Kidney (tissue), 14 donors: ENCODE results near the gene SHC4. TPM values are rescaled to one million over a fixed set of nuclear protein-coding genes. Genes with fewer than 3 reads are reported as not detected.

Source experiments
- DNase-seq, 5 donors: peaks; one replicate each; pipeline ENCODE4 v3.0.0-alpha.2; 2013 to 2020
- FAIRE-seq: peaks from 2 replicates; lab custom pipeline; 2012; peaks lifted over from hg19 to GRCh38; lab: Jason Lieb, UNC
- H3K27ac ChIP-seq, 2 donors: one replicate each; pipeline ENCODE4 v1.7.0; 2013; ENCODE audit warnings: low read depth in 2 of 2, low read length in 2 of 2, inconsistent platforms in 1 of 2
- H3K27me3 ChIP-seq: one replicate; pipeline ENCODE4 v1.7.1; 2013; ENCODE audit warnings: low read length, inconsistent platforms; ENCODE audit not compliant: control insufficient read depth, insufficient read depth
- H3K36me3 ChIP-seq, 3 donors: one replicate each; pipeline versions ENCODE4 v1.7.0 to v1.7.1; 2013; ENCODE audit warnings: low read length in 3 of 3, control low read depth in 1 of 3, inconsistent platforms in 1 of 3; ENCODE audit not compliant: insufficient read depth in 3 of 3, control insufficient read depth in 2 of 3
- H3K4me1 ChIP-seq, 3 donors: one replicate each; pipeline versions ENCODE4 v1.7.0 to v1.7.1; 2013; ENCODE audit warnings: low read length in 3 of 3, inconsistent platforms in 1 of 3, low read depth in 1 of 3; ENCODE audit not compliant: control insufficient read depth in 2 of 3, insufficient read depth in 2 of 3
- H3K4me3 ChIP-seq, 3 donors: one replicate each; pipeline versions ENCODE4 v1.7.0 to v1.8.1; 2013; ENCODE audit warnings: low read length in 3 of 3, control low read depth in 1 of 3, inconsistent platforms in 1 of 3
- H3K9ac ChIP-seq, 3 donors: one replicate each; pipeline versions ENCODE4 v1.7.0 to v1.7.1; 2013; ENCODE audit warnings: low read length in 3 of 3, control low read depth in 1 of 3, inconsistent platforms in 1 of 3
- H3K9me3 ChIP-seq, 3 donors: one replicate each; pipeline versions ENCODE4 v1.7.0 to v1.7.1; 2013; ENCODE audit warnings: low read length in 3 of 3, control low read depth in 1 of 3, inconsistent platforms in 1 of 3; ENCODE audit not compliant: control insufficient read depth in 2 of 3, insufficient read depth in 1 of 3
- intact Hi-C: fragments of 100-400 bp; cut with DNase I; formaldehyde crosslinking; loops from one replicate; pipeline ENCODE4 v1.11.1; 2022
- polyA plus RNA-seq: library from polyadenylated mRNA; stranded (reverse); fragments of 350-450 nt; fragmentation: Illumina TruSeq; extraction: RNeasy Lipid Tissue Mini Kit (QIAGEN cat#74804); gene quantifications from one replicate; pipeline ENCODE4 v1.2.3, GENCODE V29; 2014; ENCODE audit warnings: low read depth, low replicate concordance; ENCODE audit not compliant: insufficient read depth
- total RNA-seq: library from RNA; stranded (reverse); fragmentation: NEBNext Ultra II Directional; extraction: Animal tissue kit (Norgen Biotek cat#: 25700); gene quantifications from one replicate; pipeline ENCODE4 v1.2.1, GENCODE V29; 2021
- TF ChIP-seq, protein P1 (sequence below): IDR thresholded peaks from 3 replicates; pipeline ENCODE4 v1.5.1; 2012; ENCODE audit warnings: mild to moderate bottlenecking, moderate library complexity, borderline replicate concordance; ENCODE audit not compliant: insufficient read depth; ENCODE audit errors: extremely low read depth
- donor health status: control.
- donor health status: control.
- donor health status: control.
- donor health status: control.
- donor health status: control.
- donor health status: DM: yes; HTN: yes; CAD: no.
- donor health status: Normal renal cell carcinoma (clear cell type).

The SHC4 gene
- total and polyA plus RNA-seq, 2 donors from 2014 or later, result 0.47 to 0.50 TPM

DNA sequence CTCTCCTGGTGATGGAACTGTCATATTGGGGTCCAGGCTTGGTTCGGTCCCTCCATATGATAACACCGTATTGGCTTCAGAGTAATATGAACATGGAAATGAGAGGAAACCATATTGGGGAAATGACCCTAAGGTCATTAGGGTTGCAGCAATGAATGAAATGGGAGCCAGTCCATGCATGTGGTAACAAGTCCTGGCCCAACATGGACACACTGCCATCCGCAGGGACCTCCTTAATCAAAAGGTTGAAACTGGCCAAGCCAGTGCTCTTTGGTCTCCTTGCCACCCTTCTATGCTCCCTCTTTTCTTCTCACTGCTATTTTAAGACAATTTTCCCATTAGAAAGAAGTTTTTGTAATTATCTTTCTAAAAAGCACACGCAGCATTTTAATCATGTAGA lies 8.3 kb downstream of the SHC4 start:
- no peak overlapping the region for H3K27ac ChIP-seq
- no peaks in the 10 kb centered on the region for H3K27me3 ChIP-seq
- intact Hi-C loops, result no loop called here
- H3K9ac ChIP-seq, result no peak overlapping the region
- no peak overlapping the region for H3K4me3 ChIP-seq
- no peak for DNase-seq
- TF ChIP-seq, protein P1, sequence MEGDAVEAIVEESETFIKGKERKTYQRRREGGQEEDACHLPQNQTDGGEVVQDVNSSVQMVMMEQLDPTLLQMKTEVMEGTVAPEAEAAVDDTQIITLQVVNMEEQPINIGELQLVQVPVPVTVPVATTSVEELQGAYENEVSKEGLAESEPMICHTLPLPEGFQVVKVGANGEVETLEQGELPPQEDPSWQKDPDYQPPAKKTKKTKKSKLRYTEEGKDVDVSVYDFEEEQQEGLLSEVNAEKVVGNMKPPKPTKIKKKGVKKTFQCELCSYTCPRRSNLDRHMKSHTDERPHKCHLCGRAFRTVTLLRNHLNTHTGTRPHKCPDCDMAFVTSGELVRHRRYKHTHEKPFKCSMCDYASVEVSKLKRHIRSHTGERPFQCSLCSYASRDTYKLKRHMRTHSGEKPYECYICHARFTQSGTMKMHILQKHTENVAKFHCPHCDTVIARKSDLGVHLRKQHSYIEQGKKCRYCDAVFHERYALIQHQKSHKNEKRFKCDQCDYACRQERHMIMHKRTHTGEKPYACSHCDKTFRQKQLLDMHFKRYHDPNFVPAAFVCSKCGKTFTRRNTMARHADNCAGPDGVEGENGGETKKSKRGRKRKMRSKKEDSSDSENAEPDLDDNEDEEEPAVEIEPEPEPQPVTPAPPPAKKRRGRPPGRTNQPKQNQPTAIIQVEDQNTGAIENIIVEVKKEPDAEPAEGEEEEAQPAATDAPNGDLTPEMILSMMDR, result no peak
- H3K4me1 ChIP-seq, result no peaks in the 10 kb centered on the region
- H3K9me3 ChIP-seq, result no peaks in the 10 kb centered on the region
- FAIRE-seq, result no peak
- no peaks in the 10 kb centered on the region for H3K36me3 ChIP-seq

- Histone ChIP-seq H3K27me3 (no peaks in the 10 kb centered on the region), H3K9me3 (no peaks in the 10 kb centered on the region), H3K27ac (no peak overlapping the region), H3K4me3 (no peak overlapping the region), H3K4me1 (no peaks in the 10 kb centered on the region), H3K36me3 (no peaks in the 10 kb centered on the region), H3K9ac (no peak overlapping the region)
- intact Hi-C loops, result no loop called here
- no peak for FAIRE-seq
- no peak for DNase-seq
- TF ChIP-seq, protein P1, result no peak
Observed at GRCh38 chr15:48954538-48954937, 9.2 kb downstream of the SHC4 start.

DNA sequence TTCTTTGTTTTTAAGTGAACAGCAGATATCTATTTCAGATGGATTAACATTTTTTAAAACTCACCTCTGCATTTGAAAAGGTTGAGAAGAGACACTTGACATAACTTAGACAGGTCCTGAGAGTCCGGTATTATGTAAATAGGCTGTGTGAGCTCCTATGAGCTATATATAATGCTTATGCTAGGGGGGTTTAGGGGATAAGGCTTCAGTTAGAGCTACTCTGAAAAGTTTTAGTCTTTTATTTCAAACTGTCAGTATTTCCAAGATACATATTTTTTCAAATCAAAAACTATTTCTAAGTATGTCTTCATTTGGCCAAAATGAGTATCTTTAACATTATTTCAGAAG lies 16.9 kb downstream of the SHC4 start:
- no peak for FAIRE-seq
- no peak overlapping the region for H3K9ac ChIP-seq

More for the DNA sequence above, 16.9 kb downstream of the SHC4 start:
- H3K4me3 ChIP-seq, result no peak overlapping the region
- H3K27ac ChIP-seq, result no peak overlapping the region
- H3K9me3 ChIP-seq, result no peaks in the 10 kb centered on the region
- H3K4me1 ChIP-seq, result no peaks in the 10 kb centered on the region
- no peaks in the 10 kb centered on the region for H3K27me3 ChIP-seq
- intact Hi-C loops, result no loop called here
- H3K36me3 ChIP-seq, result no peaks in the 10 kb centered on the region
- TF ChIP-seq, protein P1, result no peak
- no peak for DNase-seq
